GM10248 (cell line): Measurements from ENCODE around the gene FOXK1.

Experiments used
- CTCF ChIA-PET: fragments of 300-600 bp; sonication (Branson Sonifier 250); formaldehyde crosslinking; extraction: SDS; loops from one replicate; lab custom pipeline; 2021; ENCODE audit warnings: antibody characterized with exemption; lab: Yijun Ruan, JAX
- POLR2A ChIA-PET: fragments of 350-650 bp; sonication (Branson Sonifier 250); formaldehyde crosslinking; extraction: SDS; loops from one replicate; lab custom pipeline; 2020; ENCODE audit warnings: antibody characterized with exemption; lab: Yijun Ruan, JAX
- DNase-seq: peaks from one replicate; pipeline ENCODE4 v3.0.0; 2012; ENCODE audit errors: extremely low spot score
- CTCF ChIP-seq: IDR thresholded peaks from 2 replicates; pipeline ENCODE4 v1.5.1; 2012; ENCODE audit warnings: mild to moderate bottlenecking, low read depth; ENCODE audit errors: extremely low read depth, missing control alignments, control extremely low read depth

The FOXK1 gene

GRCh38 chr7:4782333-4783291, 100.5 kb downstream of the FOXK1 start:
- DNase-seq: no peak
- TF ChIP-seq CTCF: no peak
- CTCF ChIA-PET: interaction anchor here (0.9 to 4.1 kb wide), 2 partner anchors 10 to 30 kb away, joined by 3 to 24 read pairs; no protein-coding TSS in a partner anchor
- POLR2A ChIA-PET: interaction anchor here (0.6 kb wide), 1 partner anchor 174 kb away, joined by 4 read pairs; no protein-coding TSS in a partner anchor

GRCh38 chr7:4783292-4783652, 101.2 kb downstream of the FOXK1 start:
- POLR2A ChIA-PET: interaction anchor here (0.5 kb wide), 1 partner anchor 88 kb away, joined by 5 read pairs; no protein-coding TSS in a partner anchor
- no peak for DNase-seq
- CTCF ChIA-PET: interaction anchor here (1.9 to 4.1 kb wide), 2 partner anchors 9 to 13 kb away, joined by 6 to 24 read pairs; no protein-coding TSS in a partner anchor
- no peak for TF ChIP-seq CTCF

DNA sequence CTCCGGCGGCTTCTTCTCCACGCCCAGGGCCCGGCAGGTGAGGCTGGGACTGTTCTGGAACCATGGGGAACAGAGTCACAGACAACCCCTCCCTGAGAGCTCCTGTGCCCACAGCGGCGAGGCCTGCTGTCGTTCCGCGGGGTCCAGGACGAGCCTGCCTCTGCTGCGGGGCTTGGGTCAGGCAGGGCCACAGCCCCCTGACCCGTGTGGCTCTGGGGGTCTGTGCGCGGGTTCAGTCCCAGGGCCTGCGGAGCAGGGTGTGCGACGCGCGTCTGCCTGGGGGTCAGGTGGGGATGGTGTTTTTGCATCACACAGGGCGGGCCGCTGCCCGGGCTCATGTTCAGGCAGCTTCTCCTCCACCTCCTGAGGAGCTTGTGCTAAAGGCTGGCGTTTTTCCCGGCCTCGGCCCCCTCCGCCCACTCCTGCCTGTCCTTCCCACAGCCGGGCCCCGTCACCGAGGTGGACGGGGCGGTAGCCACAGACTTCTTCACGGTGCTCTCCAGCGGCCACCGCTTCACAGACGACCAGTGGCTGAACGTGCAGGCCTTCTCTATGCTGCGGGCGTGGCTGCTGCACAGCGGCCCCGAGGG, 101.8 kb downstream of the FOXK1 start:
- ChIA-PET POLR2A (interaction anchor here (0.5 kb wide), 1 partner anchor 88 kb away, joined by 5 read pairs; no protein-coding TSS in a partner anchor), CTCF (interaction anchor here (1.9 to 4.1 kb wide), 2 partner anchors 8 to 13 kb away, joined by 6 to 24 read pairs; no protein-coding TSS in a partner anchor)
- DNase-seq: no peak
- TF ChIP-seq CTCF: no peak

DNA sequence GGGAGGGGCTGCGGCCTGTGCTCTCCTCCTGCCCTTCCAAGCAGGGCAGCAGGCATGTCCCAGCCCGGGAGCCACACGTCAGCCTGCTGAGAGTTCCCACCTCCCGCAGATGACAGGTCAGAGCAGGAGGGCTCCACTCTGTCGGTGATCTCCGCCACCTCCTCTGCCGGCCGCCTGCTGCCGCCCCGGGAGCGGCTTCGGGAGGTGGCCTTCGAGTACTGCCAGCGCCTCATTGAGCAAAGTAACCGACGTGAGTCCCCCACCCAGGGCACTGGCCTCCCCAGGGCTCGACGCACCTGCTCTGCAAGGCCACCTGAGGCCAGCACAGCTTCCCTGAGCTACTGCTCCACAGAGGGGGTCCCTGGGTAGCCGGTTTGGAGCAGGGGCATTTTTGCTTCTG, 102.7 kb downstream of the FOXK1 start:
- ChIA-PET CTCF (interaction anchor here (1.9 kb wide), 1 partner anchor 12 kb away, joined by 6 read pairs; no protein-coding TSS in a partner anchor), POLR2A (interaction anchor here (0.6 kb wide), 1 partner anchor 10 kb away, joined by 5 read pairs; the partner anchor contains the start of gene AP5Z1)
- TF ChIP-seq CTCF: no peak
- DNase-seq: no peak

DNA sequence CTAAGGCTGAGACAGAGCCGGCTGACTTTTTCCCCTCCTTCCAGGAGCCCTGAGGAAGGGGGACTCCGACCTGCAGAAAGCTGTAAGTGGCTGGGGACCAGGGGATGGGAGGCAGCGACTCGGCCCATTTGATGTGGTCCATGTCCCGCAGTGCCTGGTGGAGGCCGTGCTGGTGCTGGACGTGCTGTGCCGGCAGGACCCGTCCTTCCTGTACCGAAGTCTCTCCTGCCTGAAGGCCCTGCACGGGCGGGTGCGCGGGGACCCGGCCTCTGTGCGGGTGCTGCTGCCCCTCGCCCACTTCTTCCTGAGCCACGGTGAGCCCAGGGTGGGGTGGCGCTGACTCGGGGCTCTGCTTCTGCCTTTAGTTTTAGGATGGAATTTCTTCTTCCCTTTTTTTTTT, 103.3 kb downstream of the FOXK1 start:
- CTCF ChIA-PET: no interaction called here
- POLR2A ChIA-PET: no interaction called here
- DNase-seq: no peak
- TF ChIP-seq CTCF: no peak

- ChIA-PET CTCF (no interaction called here), POLR2A (no interaction called here)
These were observed 103.9 kb downstream of the FOXK1 start for GRCh38 chr7:4786015-4786414.

More at GRCh38 chr7:4786015-4786414, 103.9 kb downstream of the FOXK1 start:
- DNase-seq: no peak
- TF ChIP-seq CTCF: no peak
